ENCODE data around the gene TBC1D3E.
"Not testable (repeated sequence)": the region's sequence is repeated elsewhere in the genome, so short reads cannot be mapped to it uniquely, and the experiment has no call there.

Gene TBC1D3E

GRCh38 chr17:38127651-38128050 lies at the start of gene TBC1D3E:
Gene TBC1D3E (plus strand): TSS chr17:38127951. CDS start chr17:38129496, 1,545 bp downstream.
- H3K27ac ChIP-seq (ENCODE audit: low read length); H3K9ac ChIP-seq (ENCODE audit: low read length in 2 of 2); H3K4me3 ChIP-seq (ENCODE audit: low read length in 2 of 2); H3K4me1 ChIP-seq (ENCODE audit: control insufficient read depth, insufficient read depth, low read length); H3K27me3 ChIP-seq (ENCODE audit: control insufficient read depth in 1 of 2, insufficient read depth in 2 of 2, low read length in 2 of 2); H3K9me3 ChIP-seq (ENCODE audit: control insufficient read depth in 2 of 2, low read length in 2 of 2); H3K36me3 ChIP-seq (ENCODE audit: control insufficient read depth in 2 of 2, insufficient read depth in 2 of 2, low read length in 2 of 2): not testable (repeated sequence)

DNA sequence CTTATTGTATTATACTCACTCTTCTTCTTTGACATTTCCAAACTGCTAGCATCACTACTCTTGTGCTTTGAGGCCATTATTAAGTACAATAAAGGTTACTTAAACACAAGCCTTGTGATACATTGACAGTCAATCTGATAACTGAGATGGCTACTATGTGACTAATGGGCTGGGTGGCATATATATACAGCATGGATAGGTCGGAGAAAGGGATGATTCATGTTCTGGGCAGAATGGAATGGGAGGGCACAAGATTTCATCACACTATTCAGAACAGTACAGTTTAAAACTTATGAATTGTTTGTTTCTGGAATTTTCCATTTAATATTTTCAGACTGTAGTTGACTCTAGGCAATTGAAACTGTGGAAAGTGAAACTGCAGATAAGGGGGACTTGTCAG lies 40.4 kb upstream of the TBC1D3E start:
- not testable (repeated sequence) for H3K27ac ChIP-seq (ENCODE audit: low read length); H3K36me3 ChIP-seq (ENCODE audit: control insufficient read depth in 2 of 2, insufficient read depth in 2 of 2, low read length in 2 of 2); H3K4me1 ChIP-seq (ENCODE audit: control insufficient read depth, insufficient read depth, low read length); H3K9me3 ChIP-seq (ENCODE audit: control insufficient read depth in 2 of 2, low read length in 2 of 2); H3K9ac ChIP-seq (ENCODE audit: low read length in 2 of 2); H3K27me3 ChIP-seq (ENCODE audit: control insufficient read depth in 1 of 2, insufficient read depth in 2 of 2, low read length in 2 of 2); H3K4me3 ChIP-seq (ENCODE audit: low read length in 2 of 2)

GRCh38 chr17:38088120-38088519 lies 39.6 kb upstream of the TBC1D3E start:
- H3K27ac ChIP-seq (ENCODE audit: low read length); H3K36me3 ChIP-seq (ENCODE audit: control insufficient read depth in 2 of 2, insufficient read depth in 2 of 2, low read length in 2 of 2); H3K4me3 ChIP-seq (ENCODE audit: low read length in 2 of 2); H3K4me1 ChIP-seq (ENCODE audit: control insufficient read depth, insufficient read depth, low read length); H3K9me3 ChIP-seq (ENCODE audit: control insufficient read depth in 2 of 2, low read length in 2 of 2); H3K27me3 ChIP-seq (ENCODE audit: control insufficient read depth in 1 of 2, insufficient read depth in 2 of 2, low read length in 2 of 2); H3K9ac ChIP-seq (ENCODE audit: low read length in 2 of 2): not testable (repeated sequence)

GRCh38 chr17:38094059-38094694 lies 33.6 kb upstream of the TBC1D3E start:
- not testable (repeated sequence) for H3K36me3 ChIP-seq (ENCODE audit: control insufficient read depth in 2 of 2, insufficient read depth in 2 of 2, low read length in 2 of 2); H3K9ac ChIP-seq (ENCODE audit: low read length in 2 of 2)

DNA sequence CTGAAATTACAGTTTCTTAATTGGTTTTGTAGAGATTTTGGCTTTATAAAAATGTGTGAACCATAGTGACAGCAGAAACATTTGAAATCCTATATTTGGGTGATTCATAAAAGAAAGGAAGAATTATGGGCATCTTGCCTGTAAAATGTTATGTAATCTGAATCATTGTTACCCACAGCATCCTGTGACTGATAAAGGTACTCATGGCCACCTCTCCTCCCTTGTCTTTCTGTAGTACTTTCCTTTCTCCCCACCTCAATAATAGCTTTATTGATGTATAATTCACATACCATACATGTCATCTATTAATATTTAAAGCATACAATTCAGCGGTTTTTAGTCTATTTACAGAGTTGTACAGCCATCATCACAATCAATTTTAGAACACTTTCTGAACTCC lies 28.5 kb upstream of the TBC1D3E start:
- H3K27ac ChIP-seq (ENCODE audit: low read length); H3K36me3 ChIP-seq (ENCODE audit: control insufficient read depth in 2 of 2, insufficient read depth in 2 of 2, low read length in 2 of 2); H3K9ac ChIP-seq (ENCODE audit: low read length in 2 of 2): not testable (repeated sequence)

More at GRCh38 chr17:38094059-38094694, 33.6 kb upstream of the TBC1D3E start:
- not testable (repeated sequence) for H3K27me3 ChIP-seq (ENCODE audit: control insufficient read depth in 1 of 2, insufficient read depth in 2 of 2, low read length in 2 of 2); H3K27ac ChIP-seq (ENCODE audit: low read length); H3K4me3 ChIP-seq (ENCODE audit: low read length in 2 of 2); H3K9me3 ChIP-seq (ENCODE audit: control insufficient read depth in 2 of 2, low read length in 2 of 2); H3K4me1 ChIP-seq (ENCODE audit: control insufficient read depth, insufficient read depth, low read length)

DNA sequence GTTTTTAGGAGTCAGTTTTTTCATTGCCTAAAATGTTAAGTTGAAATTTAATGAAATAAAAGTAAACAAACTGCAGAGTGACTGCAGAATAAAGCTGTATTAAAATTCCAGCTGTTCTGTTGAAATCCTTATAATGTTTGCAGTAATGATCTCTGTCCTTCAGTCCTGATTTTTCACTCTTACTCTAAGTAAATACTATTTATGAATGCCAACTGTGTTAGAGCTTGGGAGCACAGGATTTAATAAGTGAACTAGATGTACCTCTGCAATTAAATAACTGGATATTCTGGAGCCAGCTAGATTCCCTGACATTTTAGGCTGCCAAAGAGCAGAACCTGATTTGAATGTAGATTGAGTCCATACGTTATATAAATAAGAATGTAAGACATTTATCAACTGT lies 7.9 kb upstream of the TBC1D3E start:
- H3K36me3 ChIP-seq (ENCODE audit: control insufficient read depth in 2 of 2, insufficient read depth in 2 of 2, low read length in 2 of 2); H3K4me1 ChIP-seq (ENCODE audit: control insufficient read depth, insufficient read depth, low read length); H3K9me3 ChIP-seq (ENCODE audit: control insufficient read depth in 2 of 2, low read length in 2 of 2); H3K9ac ChIP-seq (ENCODE audit: low read length in 2 of 2); H3K27ac ChIP-seq (ENCODE audit: low read length); H3K4me3 ChIP-seq (ENCODE audit: low read length in 2 of 2); H3K27me3 ChIP-seq (ENCODE audit: control insufficient read depth in 1 of 2, insufficient read depth in 2 of 2, low read length in 2 of 2): not testable (repeated sequence)

More for the DNA sequence above, 28.5 kb upstream of the TBC1D3E start:
- not testable (repeated sequence) for H3K9me3 ChIP-seq (ENCODE audit: control insufficient read depth in 2 of 2, low read length in 2 of 2); H3K4me3 ChIP-seq (ENCODE audit: low read length in 2 of 2); H3K27me3 ChIP-seq (ENCODE audit: control insufficient read depth in 1 of 2, insufficient read depth in 2 of 2, low read length in 2 of 2); H3K4me1 ChIP-seq (ENCODE audit: control insufficient read depth, insufficient read depth, low read length)

GRCh38 chr17:38134860-38135259 lies 7.1 kb downstream of the TBC1D3E start:
- not testable (repeated sequence) for H3K4me3 ChIP-seq (ENCODE audit: low read length in 2 of 2); H3K27me3 ChIP-seq (ENCODE audit: control insufficient read depth in 1 of 2, insufficient read depth in 2 of 2, low read length in 2 of 2); H3K4me1 ChIP-seq (ENCODE audit: control insufficient read depth, insufficient read depth, low read length); H3K36me3 ChIP-seq (ENCODE audit: control insufficient read depth in 2 of 2, insufficient read depth in 2 of 2, low read length in 2 of 2); H3K9ac ChIP-seq (ENCODE audit: low read length in 2 of 2); H3K27ac ChIP-seq (ENCODE audit: low read length); H3K9me3 ChIP-seq (ENCODE audit: control insufficient read depth in 2 of 2, low read length in 2 of 2)
